NCI-H1105 treated with DMSO at 0.1 percent for 48 hours (cell line): ENCODE results near the gene IGLL5.

Source experiments
- DNase-seq: peaks from one replicate; lab custom pipeline; 2025; lab: John Stamatoyannopoulos, UW

IGLL5 gene

GRCh38 chr22:22938672-22939587 lies 51.3 kb downstream of the IGLL5 start:
- DNase-seq, result no peak

GRCh38 chr22:22939588-22940368 lies 52.2 kb downstream of the IGLL5 start:
- no peak for DNase-seq

GRCh38 chr22:22940961-22941605 lies 53.5 kb downstream of the IGLL5 start:
- DNase-seq, result no peak

- no peak for DNase-seq
Measured at GRCh38 chr22:22941831-22942510, 54.4 kb downstream of the IGLL5 start.

DNA sequence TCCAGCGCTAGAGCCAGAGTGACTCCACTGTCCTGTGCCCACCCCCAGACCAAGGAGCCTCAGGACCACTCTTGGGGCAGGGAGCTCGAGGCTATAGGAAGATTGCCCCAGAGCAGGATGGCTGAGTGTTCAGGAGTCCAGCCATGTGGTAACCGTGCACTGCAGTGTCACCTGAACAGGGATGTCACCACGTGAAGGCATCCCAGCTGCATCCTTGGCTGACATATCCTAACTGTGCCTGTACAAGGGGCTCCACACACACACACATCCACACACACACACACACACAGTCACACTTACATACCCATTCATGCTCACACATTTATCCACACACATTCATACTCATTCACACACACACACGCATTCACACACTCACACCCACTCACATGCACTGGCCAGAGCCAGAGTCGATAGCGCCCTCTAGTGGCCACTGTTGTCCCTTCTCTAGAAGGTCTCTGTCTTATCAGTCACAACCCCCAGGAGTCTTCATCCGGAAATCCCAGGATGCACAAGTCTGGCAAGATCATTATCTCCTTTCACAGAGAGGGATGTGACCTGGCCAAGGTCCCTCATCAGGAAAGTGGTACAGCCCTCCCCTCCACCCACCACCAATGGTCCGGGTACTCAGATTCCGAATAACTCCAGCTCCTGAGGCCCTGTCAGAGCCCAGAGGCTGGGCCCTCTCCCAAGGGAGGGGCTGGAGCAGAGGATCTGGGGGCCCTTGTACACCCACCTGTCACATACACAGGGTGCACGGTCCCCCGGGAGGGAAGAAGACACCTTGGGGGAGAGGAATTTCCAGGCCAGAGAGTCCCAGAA lies 55.1 kb downstream of the IGLL5 start:
- DNase-seq, result peak; percentile 35

GRCh38 chr22:22943521-22944267 lies 56.1 kb downstream of the IGLL5 start:
- DNase-seq, result no peak

GRCh38 chr22:22944268-22944985 lies 56.8 kb downstream of the IGLL5 start:
- DNase-seq, result no peak

DNA sequence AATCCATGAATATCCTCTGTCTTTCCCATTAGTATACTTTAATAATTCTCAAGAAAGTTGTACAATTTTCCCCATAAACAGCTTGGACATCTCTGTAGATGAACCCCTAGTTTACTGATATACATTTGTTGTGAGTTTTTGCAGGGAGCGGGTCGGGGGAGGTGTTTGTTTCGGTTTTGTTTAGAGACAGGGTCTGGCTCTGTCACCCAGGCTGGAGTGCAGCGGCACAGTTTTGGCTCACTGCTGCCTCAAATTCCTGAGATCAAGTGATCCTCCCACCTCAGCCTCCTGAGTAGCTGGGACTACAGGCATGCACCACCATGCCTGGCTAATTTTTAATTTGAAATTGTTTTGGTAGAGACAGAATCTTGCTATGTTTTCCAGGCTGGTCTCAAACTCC lies 57.6 kb downstream of the IGLL5 start:
- DNase-seq, result no peak
